Measurements from ENCODE around the gene GSTK1.
"Not testable (repeated sequence)": the region's sequence is repeated elsewhere in the genome, so short reads cannot be mapped to it uniquely, and the experiment has no call there.

The GSTK1 gene

DNA sequence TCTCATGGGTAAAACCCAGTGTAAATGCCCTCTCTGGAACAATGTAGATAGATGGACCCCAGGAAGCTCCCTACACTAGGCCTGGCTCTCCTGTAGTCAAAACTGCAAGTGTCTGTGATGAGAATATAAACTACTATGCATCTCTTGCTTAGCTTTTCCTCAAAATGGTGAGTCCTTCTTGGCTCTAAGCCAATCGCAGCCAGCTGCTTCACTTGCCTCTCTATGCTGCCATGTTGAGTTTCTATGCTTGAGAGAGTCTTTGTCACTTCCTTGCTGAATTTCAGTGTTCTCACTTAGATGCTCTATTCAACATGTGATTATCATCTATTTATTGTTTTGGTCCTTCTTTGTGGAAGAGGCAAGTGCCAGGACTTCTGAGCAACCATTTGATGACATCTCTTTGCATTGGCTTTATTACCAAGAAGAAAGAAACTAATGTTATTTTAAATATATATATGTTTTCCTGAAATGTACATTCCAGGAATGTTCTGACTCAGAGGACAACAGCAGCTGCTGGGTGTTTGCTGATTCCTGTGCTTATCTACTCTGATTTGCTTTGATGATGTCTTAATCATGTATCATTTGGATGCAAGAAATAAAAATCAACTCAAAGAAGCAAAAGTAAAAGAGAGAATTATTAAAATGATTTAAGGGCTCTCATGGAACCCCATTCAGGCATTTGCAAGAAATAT lies 24.8 kb upstream of the GSTK1 start:
- DNase-seq (ENCODE audit: low read depth in 2 of 2, low spot score in 1 of 2), result no peak

DNA sequence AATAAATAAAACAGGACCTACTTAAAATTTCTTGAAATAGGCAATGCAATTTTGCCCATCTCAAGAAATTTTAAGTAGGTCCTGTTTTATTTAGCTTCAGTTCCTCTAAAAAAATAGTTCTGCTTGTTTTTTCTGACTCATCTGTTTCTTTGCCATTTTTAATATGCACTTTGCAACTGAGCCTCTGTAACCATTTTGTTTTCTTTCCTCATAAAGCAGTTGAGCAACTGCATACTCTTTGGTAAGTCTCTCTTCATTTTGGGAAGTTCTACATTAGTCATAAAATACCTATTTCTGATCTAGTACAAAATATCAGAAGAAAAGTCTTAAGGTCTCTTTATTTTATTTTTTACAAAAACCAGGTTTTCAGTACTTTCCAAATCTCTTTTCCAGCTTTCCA lies 23.4 kb upstream of the GSTK1 start:
- DNase-seq (ENCODE audit: low read depth in 2 of 2, low spot score in 1 of 2), result no peak

DNA sequence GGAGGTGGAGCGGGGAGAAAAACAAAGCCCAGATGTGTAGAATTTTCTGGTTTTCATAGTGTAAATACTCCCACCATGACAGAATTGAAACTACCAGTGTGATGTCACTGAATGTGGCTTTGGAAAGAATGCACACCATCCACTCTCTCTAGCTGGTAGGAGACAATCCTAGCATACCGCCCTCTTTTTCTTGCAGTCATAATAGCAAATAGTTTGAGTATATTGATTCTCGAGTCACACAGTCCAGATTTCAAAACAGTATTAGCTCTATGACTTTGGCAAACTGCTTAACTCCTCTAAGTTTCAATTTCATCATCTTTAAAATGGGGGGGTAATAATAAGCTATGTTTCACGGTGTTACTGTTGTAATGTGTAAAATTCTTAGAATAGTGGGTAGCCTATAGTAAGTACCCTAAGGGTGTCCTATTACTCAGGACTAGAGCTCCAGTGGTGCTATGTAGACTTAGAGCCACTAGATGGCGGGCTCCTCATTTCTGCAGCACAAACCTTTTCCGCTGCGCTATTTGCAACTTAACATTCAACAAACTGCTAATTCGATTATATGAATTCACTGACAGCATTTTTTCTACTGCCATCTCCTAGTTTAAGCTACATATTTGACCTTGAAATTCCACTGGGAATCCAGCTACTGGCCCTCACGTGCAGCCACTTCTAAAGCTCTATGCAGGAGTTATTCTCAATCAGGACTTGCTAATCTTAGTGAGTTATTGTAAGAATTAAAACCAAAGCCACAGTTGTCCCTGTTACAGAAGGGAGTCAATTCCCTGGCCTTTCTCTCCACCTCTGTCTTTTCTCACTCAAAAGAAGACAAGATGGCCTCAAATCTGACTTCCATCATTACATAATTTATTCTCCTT lies 22.7 kb upstream of the GSTK1 start:
- peak; percentile 17 to 49 for DNase-seq (ENCODE audit: low read depth in 2 of 2, low spot score in 1 of 2)

DNA sequence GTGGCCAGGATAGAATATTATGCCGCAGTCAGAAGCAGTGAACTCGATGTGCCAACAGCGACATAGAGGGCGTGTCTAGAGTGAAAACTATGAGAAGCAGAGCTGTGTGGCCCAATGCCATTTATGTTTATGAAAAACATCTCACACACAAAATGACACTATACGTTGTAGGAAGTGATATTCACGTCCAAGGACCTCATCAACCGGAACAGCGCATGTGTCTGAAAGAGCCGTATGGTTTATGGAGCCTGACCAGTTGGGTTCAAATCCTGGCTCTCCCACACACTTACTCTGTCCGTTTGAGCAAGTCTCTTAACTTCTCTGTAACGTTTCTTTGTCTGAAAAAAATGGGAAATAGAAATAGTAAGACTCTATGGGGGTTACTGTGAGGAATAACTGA lies 20.9 kb upstream of the GSTK1 start:
- DNase-seq (ENCODE audit: low read depth in 2 of 2, low spot score in 1 of 2), result no peak

DNA sequence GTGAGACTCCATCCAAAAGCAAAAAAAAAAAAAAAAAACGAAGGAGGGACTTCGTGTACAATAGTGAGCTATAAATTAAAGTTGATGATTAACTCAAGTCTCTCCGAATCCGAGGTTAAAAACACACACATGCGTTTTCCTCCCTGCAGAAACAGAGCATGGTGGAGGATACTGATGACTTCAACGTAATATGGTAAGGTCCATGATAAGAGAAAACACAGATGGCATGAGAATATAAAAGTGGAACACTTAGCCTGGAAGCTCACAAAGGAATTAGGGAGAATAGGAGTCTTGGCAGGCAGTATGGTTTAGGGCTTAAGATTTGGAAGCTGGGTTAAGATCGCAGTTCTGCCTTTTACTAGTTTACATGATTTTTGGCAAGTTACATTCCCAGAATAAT lies 20.1 kb upstream of the GSTK1 start:
- DNase-seq (ENCODE audit: low read depth in 2 of 2, low spot score in 1 of 2), result no peak

DNA sequence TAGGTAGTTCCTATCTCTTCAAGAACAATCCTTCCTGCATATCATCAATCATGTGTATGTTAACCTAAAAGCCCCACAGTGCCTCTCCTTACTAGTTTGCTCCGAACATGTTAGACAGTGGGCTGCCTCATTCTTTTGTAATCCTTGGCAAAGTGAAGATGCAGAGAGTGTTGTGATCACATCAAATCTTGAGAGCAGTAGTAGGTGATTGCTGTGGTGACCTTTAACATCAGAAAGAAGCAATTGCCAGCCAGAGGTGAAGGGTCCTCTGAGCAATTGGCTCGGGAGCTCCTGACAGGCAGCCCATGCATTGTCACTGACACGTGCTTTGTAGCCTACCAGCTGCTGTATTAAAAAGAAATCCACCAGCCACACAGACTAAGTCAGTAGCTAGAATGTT lies 19.6 kb upstream of the GSTK1 start:
- DNase-seq (ENCODE audit: low read depth in 2 of 2, low spot score in 1 of 2), result no peak

DNA sequence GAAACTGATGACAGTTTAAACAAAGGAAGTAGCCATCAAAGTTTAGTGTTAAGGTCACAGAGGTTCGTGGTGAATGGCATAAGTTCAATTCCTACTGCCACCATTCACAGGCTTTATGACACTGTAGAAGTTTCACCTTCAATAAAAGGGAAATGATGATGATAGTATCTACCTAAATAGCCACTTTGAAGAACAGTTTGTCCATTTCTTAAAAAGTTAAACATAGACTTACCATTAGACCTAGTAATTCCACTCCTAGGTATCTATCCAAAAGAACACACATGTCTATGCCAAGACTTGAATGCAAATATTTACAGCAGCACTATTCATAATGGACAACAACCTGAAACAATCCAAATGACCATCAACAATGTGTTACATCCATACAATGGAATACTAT lies 18.9 kb upstream of the GSTK1 start:
- DNase-seq (ENCODE audit: low read depth in 2 of 2, low spot score in 1 of 2), result no peak

DNA sequence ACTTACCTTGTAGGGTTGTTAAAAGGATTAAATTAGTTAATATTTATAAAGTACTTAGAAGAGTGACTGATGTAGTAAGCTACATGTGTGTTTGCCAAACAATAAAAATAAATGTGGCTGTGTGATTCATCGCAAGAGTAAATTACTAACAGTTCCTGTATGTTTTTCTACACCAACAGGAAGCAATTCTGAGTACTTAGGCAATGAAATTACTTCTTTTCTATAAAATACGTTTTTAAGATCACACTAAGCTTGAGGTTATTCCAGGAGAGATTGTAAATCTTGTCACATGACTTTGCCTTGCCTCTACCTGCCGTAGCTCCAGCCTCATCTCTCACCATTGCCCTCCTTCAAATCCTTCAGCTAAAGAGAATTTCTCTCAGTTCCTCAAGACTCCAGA lies 18.1 kb upstream of the GSTK1 start:
- no peak for DNase-seq (ENCODE audit: low read depth in 2 of 2, low spot score in 1 of 2)

DNA sequence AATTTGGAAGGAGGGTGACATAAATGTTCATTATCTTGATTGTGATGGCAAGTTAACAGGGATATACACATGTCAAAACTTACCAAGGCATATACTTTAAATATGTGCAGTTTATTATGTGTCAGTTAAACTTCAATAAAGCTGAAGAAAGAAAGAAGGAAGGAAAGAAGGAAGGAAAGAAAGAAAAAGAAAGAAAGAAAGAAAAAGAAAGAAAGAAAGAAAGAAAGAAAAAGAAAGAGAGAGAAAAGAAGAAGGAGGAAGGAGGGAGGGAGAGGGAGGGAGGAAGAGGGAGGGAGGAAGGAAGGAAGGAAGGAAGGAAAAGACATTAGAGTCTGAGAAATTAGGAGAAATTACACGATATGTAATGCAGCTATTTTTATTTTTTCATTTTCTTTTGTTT lies 15.9 kb upstream of the GSTK1 start:
- no peak for DNase-seq (ENCODE audit: low read depth in 2 of 2, low spot score in 1 of 2)

DNA sequence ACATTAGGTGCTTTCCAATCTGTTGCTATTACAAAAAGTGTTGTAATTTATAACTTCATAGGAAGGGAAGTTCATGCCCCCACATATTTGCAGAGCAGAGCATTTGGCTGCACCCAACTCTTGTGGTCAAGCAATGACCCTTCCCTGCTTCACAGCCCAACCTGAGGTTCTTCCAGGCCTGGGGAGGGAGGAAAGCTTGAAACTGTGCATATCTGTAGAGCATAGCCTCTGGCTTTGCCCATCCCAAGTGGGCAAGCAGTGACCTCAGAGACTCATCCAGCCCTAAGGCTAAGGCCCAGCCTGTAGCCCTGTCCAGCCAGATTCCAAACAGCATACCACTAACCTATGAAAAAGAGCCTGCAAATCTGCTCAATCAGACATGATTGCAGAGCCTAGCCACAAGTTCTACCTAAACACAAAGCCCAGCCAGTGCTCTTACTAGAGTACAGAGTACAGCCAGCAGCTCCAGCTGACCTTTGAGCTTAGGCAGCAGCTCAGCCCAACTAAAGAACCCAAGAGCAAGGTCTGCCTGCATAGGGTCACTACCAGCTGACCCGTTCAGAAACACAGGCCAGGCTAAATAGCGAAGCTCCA lies 14.4 kb upstream of the GSTK1 start:
- DNase-seq (ENCODE audit: low read depth in 2 of 2, low spot score in 1 of 2), result no peak

DNA sequence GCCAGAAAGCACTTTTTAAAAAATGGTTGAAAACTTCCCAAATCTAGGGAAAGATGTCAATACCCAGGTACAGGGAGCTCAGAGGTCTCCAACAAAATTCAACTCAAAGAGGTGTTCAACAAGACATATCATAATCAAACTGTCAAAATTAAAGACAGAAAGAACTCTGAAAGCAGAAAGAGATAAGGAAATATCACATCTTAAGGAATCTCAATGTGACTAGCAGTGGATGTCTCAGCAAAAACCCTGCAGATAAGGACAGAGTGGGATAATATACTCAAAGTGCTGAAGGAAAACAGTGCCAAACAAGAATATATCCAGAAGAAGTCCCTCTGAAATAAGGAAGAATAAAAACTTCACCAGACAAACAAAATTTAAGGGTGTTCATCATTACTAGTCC lies 13.0 kb upstream of the GSTK1 start:
- no peak for DNase-seq (ENCODE audit: low read depth in 2 of 2, low spot score in 1 of 2)

DNA sequence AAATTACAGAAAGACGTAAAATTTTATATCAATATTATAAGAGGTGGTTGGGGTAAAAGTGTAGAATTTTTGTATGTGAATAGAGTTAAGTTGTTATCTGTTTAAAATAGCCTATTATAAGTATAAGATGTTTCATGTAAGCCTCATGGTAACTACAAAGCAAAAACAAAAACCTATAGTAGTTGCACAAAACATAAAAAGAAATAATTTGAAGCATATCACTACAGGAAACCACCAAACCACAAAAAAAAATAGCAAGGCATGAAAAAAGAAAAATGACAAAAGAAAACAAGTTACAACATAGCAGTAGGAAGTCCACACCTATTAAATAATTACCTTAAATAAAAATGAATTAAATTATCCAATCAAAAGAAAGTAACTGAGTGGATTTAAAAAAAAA lies 12.4 kb upstream of the GSTK1 start:
- no peak for DNase-seq (ENCODE audit: low read depth in 2 of 2, low spot score in 1 of 2)

DNA sequence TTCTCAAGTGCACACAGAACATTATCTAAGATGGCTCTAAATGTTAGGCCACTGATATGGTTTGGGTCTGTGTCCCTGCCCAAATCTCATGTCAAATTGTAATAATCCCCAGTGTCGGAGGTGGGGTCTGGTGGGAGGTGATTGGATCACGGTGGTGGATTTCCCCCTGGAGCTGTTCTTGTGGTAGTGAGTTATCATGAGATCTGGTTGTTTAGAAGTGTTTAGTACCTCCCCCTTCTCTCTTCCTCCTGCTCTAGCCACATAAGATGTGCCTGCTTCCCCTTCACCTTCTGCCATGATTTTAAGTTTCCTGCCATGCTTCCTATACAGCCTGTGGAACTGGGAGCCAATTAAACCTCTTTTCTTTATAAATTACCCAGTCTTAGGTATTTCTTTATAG lies 11.2 kb upstream of the GSTK1 start:
- DNase-seq (ENCODE audit: low read depth in 2 of 2, low spot score in 1 of 2), result no peak

DNA sequence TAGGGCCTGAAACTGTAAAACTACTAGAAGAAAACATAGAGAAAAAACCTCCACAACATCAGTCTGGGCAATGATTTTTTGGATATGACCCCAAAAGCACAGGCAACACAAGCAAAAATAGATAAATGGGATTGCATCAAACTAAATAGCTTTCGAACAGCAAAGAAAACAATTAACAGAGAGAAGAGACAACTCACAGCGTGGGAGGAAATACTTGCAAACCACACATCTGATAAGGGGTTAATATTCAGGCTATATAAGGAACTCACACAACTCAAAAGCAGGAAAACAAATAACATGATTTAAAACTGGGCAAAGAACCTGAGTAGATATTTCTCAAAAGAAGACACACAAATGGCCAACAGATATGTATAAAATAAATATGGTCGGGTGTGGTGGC lies 7.7 kb upstream of the GSTK1 start:
- DNase-seq (ENCODE audit: low read depth in 2 of 2, low spot score in 1 of 2), result no peak

DNA sequence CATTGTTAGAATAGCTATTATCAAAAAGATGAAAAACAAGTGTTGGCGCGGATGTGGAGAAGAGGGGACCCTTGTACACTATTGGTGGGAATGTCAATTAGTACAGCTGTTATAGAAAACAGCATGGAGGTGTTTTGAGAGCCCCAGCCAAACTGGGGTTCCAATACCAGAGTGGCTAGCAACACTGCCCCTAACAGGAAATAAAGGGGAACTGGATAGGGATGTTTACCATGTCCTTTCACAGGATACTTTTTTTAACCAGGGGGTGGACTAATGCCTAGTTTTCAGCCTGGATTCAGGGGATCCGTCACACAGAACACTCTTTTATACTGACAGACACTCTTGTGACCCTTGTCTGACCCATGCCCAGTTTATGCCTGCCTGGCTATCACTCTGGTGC lies 6.9 kb upstream of the GSTK1 start:
- DNase-seq (ENCODE audit: low read depth in 2 of 2, low spot score in 1 of 2), result no peak

DNA sequence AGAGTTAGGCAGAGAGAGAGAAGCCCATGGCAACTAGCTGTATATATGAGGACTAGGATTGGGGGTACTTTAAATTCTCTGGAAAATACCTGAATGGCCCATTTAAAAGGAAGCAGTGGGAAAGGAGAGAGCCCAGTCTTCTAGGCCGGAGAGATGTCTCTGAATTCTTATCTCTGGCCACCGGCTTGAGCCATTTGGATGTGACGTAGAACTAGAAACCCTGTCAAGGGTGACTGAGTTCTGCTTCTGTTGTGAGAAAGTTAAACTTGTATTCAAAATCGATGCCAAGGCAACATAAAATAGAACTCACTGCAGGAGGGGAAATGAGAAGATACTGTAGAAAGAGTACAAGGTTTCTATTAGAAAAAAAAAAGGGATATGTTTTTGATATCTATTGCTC lies 6.3 kb upstream of the GSTK1 start:
- no peak for DNase-seq (ENCODE audit: low read depth in 2 of 2, low spot score in 1 of 2)

DNA sequence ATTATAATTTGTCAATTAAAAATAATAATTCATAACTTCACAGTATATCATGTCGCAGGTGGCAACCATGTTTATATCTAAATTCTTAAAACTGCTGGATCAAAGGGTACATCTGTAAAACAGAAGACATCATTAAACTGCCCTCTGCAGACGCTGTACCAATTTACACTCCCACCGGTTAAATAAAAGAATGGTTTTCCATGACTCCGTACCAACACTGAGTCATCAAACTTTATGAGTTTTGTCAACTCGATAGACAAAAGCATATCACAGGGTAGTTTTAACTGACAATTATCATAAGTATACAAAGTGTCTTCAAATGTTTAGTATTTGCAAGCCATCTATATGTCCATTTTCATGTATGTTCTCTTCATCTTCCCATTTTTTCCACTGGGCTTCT lies 5.7 kb upstream of the GSTK1 start:
- no peak for DNase-seq (ENCODE audit: low read depth in 2 of 2, low spot score in 1 of 2)

DNA sequence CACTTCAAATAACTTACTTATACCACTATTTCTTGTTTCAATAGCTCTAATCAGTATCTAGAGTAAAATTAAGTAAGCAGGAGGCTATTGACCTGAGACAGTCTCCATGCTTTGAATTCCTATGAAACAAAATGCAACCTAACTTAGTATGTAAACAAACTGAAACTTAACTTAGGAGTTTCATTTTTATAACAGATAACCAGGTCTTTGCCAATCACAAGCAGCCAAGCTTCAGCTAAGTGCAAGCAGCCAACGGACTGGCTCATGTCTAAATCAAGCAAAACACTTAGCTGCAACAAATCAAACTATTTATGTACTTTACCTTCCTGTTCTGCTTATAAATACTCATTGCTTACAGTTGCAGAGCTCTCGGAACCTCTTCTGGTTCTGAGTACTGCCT lies 4.4 kb upstream of the GSTK1 start:
- no peak for DNase-seq (ENCODE audit: low read depth in 2 of 2, low spot score in 1 of 2)

DNA sequence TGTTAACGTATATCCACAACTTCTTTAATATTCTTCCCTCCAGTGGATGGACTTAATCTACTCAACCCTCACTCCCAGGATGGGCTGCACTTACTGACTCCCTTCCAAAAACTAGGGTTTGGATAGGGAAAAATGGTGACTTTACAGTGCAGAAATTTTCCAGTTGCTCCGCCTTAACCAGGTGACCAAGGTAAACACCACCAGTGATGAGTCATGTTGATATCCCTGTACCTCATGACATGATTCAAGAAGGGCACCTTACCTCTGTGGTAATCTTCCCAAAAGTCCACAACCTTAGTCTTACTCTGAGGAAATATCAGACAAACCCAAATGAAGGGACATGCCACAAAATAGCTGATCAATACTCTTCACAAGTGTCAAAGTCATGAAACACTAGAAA lies 3.5 kb upstream of the GSTK1 start:
- DNase-seq (ENCODE audit: low read depth in 2 of 2, low spot score in 1 of 2), result no peak

DNA sequence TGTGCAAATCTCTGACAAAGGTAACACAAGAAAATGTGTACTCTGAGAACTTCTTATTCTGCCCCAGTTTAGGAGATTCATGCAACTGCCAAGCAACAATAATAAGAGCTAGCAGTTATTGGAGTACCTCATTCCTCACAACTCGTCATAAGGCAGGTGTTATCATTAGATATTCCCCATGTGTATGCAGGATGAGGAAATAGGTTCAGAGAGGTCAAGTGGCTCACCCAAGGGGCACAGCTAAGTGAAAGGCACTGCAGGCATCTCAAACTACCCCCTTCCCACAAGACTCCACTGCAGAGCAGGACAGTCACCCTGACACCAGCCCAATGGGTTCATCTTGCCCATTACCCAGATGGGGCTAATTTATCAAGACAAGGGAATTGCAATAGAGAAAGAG lies 1.3 kb upstream of the GSTK1 start:
- DNase-seq (ENCODE audit: low read depth in 2 of 2, low spot score in 1 of 2), result no peak

DNA sequence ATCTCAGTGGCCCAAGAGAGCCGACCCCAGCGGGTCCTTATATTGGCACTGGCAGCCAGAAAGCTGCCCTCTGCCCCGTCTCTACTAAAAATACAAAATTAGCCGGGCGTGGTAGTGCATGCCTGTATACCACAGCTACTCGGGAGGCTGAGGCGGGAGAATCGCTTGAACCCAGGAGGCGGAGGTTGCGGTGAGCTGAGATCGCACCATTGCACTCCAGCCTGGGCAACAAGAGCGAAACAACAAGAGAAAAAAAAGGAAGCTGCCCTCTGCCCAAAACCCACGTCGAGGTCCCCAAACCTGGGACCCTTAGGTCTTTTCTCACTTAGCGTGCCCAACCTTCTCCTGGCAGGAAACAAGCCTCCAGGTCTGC lies 941 bp downstream of the GSTK1 start:
- not testable (repeated sequence) for DNase-seq (ENCODE audit: low read depth in 2 of 2, low spot score in 1 of 2)

DNA sequence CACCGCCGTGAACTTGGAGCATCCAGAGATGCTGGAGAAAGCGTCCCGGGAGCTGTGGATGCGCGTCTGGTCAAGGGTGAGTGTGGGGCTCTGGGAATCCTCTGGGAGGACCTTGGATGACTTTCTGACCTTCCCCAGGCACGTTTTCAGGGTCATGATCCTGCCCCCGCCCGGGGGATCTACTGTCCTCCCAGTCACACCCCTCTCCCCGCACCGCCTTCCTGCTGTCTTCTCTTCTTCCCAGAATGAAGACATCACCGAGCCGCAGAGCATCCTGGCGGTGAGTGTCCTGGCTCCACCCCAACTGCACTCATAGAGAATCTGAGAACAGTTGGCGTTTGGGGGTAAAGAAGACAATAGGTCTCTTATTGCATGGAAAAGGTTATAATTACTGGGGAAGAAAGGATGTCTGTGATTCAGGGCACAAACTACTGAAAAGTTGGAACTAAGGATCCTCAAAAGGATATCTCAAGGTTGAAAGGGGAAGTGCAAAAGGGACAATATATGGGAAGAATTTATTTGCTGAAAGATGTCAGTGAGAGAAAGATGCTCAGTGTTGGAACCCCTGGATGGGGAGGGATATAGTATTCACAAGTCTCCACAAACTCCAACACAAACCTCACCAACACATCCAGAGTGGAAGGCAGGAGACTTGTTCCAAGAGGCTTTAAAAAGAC lies 1.9 kb downstream of the GSTK1 start:
- no peak for DNase-seq (ENCODE audit: low read depth in 2 of 2, low spot score in 1 of 2)
